KMS-11 (cell line): ENCODE results near the gene CAMTA1.

ENCODE experiments used
- H2AFZ ChIP-seq: fragments of 200-600 bp; sonication (generic); 2 replicates; pipeline ENCODE4 v1.6.1; 2016; ENCODE audit warnings: antibody characterized with exemption, mixed run types, low read depth
- H3K27ac ChIP-seq: fragments of 200-600 bp; sonication (generic); 2 replicates; pipeline ENCODE4 v1.6.1; 2016; ENCODE audit warnings: mild to moderate bottlenecking, mixed run types
- H3K27me3 ChIP-seq: fragments of 200-600 bp; sonication (generic); 2 replicates; pipeline ENCODE4 v1.6.1; 2017; ENCODE audit warnings: mild to moderate bottlenecking, low read depth, mixed run types, moderate library complexity; ENCODE audit not compliant: insufficient read depth
- H3K36me3 ChIP-seq: fragments of 200-600 bp; sonication (generic); 2 replicates; pipeline ENCODE4 v1.6.1; 2017; ENCODE audit warnings: mild to moderate bottlenecking, mixed run types; ENCODE audit not compliant: insufficient read depth
- H3K4me1 ChIP-seq: fragments of 200-600 bp; sonication (generic); 2 replicates; pipeline ENCODE4 v1.6.1; 2016; ENCODE audit warnings: mild to moderate bottlenecking, low read depth, mixed run types; ENCODE audit not compliant: poor library complexity, severe bottlenecking
- H3K4me2 ChIP-seq: fragments of 200-600 bp; sonication (generic); 2 replicates; pipeline ENCODE4 v1.7.0; 2016; ENCODE audit warnings: mild to moderate bottlenecking, mixed run types
- H3K4me3 ChIP-seq: fragments of 200-600 bp; sonication (generic); IDR thresholded peaks from 2 replicates; pipeline ENCODE4 v1.6.1; 2017; ENCODE audit warnings: low read depth, low read length, mixed read lengths; ENCODE audit not compliant: insufficient read depth
- H3K79me2 ChIP-seq: fragments of 200-600 bp; sonication (generic); 2 replicates; pipeline ENCODE4 v1.6.1; 2016; ENCODE audit warnings: low read depth, mixed run types; ENCODE audit not compliant: insufficient read depth
- H3K9ac ChIP-seq: fragments of 200-600 bp; sonication (generic); 2 replicates; pipeline ENCODE4 v1.6.1; 2016; ENCODE audit warnings: mild to moderate bottlenecking, mixed run types
- H4K20me1 ChIP-seq: fragments of 200-600 bp; sonication (generic); 2 replicates; pipeline ENCODE4 v1.6.1; 2016; ENCODE audit warnings: mild to moderate bottlenecking, mixed run types; ENCODE audit not compliant: insufficient read depth
- TF ChIP-seq, protein P1 (sequence below): fragments of 200-600 bp; sonication (generic); conservative IDR thresholded peaks from 2 replicates; pipeline ENCODE4 v1.6.1; 2017; ENCODE audit warnings: low read depth, mild to moderate bottlenecking, antibody characterized with exemption, low read length, moderate library complexity, mixed read lengths

The CAMTA1 gene

DNA sequence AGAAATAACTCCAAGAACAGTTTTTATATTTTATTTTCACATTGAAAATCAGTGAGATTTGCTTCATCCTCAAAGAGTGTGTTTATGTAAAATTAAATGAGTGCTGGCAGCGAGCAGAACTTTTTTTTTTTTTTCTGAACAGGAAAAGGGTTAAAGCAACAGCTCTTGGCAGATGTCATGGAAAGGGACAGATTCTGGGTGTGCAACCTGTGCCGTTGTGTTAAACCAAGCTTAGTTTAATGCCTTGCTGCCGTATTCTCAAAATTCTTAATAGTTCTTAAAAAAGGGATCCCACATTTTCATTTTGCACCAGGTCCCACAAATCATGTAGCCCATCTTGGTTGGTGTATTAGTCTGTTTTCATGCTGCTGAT, 758.5 kb downstream of the CAMTA1 start:
- H4K20me1 ChIP-seq, result no peaks in the 10 kb centered on the region
- TF ChIP-seq, protein P1, sequence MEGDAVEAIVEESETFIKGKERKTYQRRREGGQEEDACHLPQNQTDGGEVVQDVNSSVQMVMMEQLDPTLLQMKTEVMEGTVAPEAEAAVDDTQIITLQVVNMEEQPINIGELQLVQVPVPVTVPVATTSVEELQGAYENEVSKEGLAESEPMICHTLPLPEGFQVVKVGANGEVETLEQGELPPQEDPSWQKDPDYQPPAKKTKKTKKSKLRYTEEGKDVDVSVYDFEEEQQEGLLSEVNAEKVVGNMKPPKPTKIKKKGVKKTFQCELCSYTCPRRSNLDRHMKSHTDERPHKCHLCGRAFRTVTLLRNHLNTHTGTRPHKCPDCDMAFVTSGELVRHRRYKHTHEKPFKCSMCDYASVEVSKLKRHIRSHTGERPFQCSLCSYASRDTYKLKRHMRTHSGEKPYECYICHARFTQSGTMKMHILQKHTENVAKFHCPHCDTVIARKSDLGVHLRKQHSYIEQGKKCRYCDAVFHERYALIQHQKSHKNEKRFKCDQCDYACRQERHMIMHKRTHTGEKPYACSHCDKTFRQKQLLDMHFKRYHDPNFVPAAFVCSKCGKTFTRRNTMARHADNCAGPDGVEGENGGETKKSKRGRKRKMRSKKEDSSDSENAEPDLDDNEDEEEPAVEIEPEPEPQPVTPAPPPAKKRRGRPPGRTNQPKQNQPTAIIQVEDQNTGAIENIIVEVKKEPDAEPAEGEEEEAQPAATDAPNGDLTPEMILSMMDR, result no peak
- H2AFZ ChIP-seq, result no peak overlapping the region
- no peak overlapping the region for H3K27ac ChIP-seq
- no peak overlapping the region for H3K9ac ChIP-seq
- no peaks in the 10 kb centered on the region for H3K79me2 ChIP-seq
- no peak overlapping the region for H3K4me3 ChIP-seq
- H3K27me3 ChIP-seq, result peaks cover 8% of the 10 kb centered on the region; the same call in 1 of the 2 replicates
- no peaks in the 10 kb centered on the region for H3K4me1 ChIP-seq
- H3K4me2 ChIP-seq, result no peak overlapping the region
- H3K36me3 ChIP-seq, result no peaks in the 10 kb centered on the region

- H3K79me2 ChIP-seq, result no peaks in the 10 kb centered on the region
- H3K4me3 ChIP-seq, result no peak overlapping the region
- H3K4me1 ChIP-seq, result no peaks in the 10 kb centered on the region
- no peak overlapping the region for H3K9ac ChIP-seq
- H3K4me2 ChIP-seq, result no peak overlapping the region
- H3K27me3 ChIP-seq, result peaks cover 10% of the 10 kb centered on the region; the same call in 1 of the 2 replicates
- no peak overlapping the region for H2AFZ ChIP-seq
- TF ChIP-seq, protein P1, result no peak
- no peak overlapping the region for H3K27ac ChIP-seq
- H4K20me1 ChIP-seq, result no peaks in the 10 kb centered on the region
- no peaks in the 10 kb centered on the region for H3K36me3 ChIP-seq
These were observed 764.3 kb downstream of the CAMTA1 start for GRCh38 chr1:7549277-7550161.

DNA sequence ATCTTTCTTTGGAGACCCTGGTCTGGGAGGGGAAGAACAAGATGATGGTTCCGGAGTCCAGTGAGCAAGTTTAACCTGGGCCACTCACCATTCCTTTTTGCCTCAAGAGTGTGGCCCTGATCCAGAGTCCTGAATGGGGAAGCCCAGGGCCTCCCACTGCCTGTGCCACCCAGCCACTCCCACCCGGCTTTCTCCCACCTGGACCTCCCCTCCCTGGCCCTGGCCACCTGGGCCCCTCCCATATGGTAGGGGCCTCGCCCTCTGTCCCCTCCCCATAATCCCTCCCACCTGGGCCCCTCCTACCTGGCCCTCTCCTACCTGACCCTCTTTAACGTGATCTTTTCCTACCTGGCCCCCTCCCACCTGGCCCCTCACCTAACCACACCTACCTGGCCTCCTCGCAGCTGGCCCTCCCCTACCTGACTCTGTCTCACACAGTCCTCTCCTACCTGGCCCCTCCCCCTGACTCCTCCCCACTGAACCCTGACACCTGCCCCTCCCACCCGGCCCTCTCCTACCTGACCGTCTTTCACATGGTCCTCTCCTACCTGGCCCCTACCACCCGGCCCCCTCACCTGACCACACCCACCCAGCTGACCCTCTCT, 765.1 kb downstream of the CAMTA1 start:
- H3K27ac ChIP-seq, result no peak overlapping the region
- TF ChIP-seq, protein P1, result no peak
- no peak overlapping the region for H3K4me3 ChIP-seq
- H4K20me1 ChIP-seq, result no peaks in the 10 kb centered on the region
- H3K4me1 ChIP-seq, result no peaks in the 10 kb centered on the region
- no peak overlapping the region for H3K9ac ChIP-seq
- H3K79me2 ChIP-seq, result no peaks in the 10 kb centered on the region
- H3K27me3 ChIP-seq, result peaks cover 6% of the 10 kb centered on the region; the same call in 1 of the 2 replicates
- H3K4me2 ChIP-seq, result no peak overlapping the region
- H3K36me3 ChIP-seq, result no peaks in the 10 kb centered on the region
- no peak overlapping the region for H2AFZ ChIP-seq

DNA sequence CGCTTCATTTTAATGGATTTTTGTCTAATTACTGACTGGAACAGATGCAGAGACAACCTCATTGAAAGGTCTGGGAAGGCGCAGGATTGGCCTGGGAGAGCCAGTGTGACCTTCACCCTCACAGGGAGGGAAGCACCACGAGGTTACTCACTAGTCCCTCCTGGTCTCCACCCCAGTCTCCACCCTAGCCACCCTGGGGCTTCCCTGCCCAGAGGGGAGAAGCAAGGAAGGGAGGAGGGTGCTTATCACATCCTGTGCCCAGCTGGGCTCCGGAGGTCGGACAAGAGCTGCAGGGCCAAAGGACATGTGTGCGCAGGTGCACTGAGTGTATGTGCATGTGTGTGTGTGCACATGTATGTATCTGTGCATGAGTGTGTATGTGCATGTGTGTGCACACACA, 765.7 kb downstream of the CAMTA1 start:
- H3K27ac ChIP-seq, result no peak overlapping the region
- H3K4me2 ChIP-seq, result no peak overlapping the region

More for the DNA sequence above, 765.7 kb downstream of the CAMTA1 start:
- H3K9ac ChIP-seq, result no peak overlapping the region
- no peak overlapping the region for H3K4me3 ChIP-seq
- no peaks in the 10 kb centered on the region for H4K20me1 ChIP-seq
- H2AFZ ChIP-seq, result no peak overlapping the region
- H3K36me3 ChIP-seq, result no peaks in the 10 kb centered on the region
- H3K27me3 ChIP-seq, result peaks cover 11% of the 10 kb centered on the region; the same call in 1 of the 2 replicates
- H3K4me1 ChIP-seq, result no peaks in the 10 kb centered on the region
- H3K79me2 ChIP-seq, result no peaks in the 10 kb centered on the region
- TF ChIP-seq, protein P1, result no peak
